Measurements from ENCODE around the gene LRBA.

LRBA gene

DNA sequence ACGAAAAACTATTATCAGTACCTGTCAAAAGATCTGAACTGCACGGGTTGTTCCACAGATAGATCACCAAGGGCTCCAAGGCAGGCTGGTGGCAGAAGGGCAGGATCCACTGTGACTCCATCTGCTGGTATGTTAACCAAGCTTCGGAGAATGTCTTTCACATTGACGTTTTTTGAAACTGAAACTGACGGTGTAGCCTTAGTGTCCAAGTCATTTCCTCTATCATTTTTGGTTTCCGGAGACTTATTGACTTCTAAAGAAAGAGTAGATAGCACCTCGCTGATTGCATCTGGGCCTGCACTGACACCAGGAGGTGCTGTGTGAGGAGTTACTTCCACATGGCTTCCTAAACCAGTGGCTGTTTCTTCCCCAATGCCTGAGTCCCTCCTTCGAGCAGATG lies 186.9 kb downstream of the LRBA start:
- TF ChIP-seq, protein P1, sequence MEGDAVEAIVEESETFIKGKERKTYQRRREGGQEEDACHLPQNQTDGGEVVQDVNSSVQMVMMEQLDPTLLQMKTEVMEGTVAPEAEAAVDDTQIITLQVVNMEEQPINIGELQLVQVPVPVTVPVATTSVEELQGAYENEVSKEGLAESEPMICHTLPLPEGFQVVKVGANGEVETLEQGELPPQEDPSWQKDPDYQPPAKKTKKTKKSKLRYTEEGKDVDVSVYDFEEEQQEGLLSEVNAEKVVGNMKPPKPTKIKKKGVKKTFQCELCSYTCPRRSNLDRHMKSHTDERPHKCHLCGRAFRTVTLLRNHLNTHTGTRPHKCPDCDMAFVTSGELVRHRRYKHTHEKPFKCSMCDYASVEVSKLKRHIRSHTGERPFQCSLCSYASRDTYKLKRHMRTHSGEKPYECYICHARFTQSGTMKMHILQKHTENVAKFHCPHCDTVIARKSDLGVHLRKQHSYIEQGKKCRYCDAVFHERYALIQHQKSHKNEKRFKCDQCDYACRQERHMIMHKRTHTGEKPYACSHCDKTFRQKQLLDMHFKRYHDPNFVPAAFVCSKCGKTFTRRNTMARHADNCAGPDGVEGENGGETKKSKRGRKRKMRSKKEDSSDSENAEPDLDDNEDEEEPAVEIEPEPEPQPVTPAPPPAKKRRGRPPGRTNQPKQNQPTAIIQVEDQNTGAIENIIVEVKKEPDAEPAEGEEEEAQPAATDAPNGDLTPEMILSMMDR (IDR thresholded peaks at IDR 0.05; ENCODE audit: insufficient read depth, low read depth, low read length, missing control alignments): no peak
- no peak overlapping the region for H3K4me3 ChIP-seq (ENCODE audit: low read length)
- no peak for DNase-seq (ENCODE audit: low read depth)

DNA sequence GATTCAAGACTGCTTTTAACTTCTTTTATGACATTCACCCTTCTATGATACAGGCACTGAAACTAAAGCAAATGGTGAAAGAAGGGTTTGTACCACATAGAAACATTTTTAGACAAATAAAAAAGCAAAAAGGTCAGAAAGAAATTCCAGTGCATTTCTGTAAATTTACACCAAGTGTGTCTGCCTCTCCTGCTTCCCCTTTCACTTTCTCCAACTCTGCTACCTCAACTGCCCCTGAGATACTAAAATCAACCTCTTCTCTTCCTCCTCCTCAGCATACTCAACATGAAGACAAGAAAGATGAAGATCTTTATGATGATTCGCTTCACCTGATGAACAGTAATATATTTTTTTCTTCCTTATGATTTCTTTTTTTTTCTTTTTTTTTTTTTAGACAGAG lies 187.9 kb downstream of the LRBA start:
- no peak for DNase-seq (ENCODE audit: low read depth)
- no peak overlapping the region for H3K4me3 ChIP-seq (ENCODE audit: low read length)
- TF ChIP-seq, protein P1 (IDR thresholded peaks at IDR 0.05; ENCODE audit: insufficient read depth, low read depth, low read length, missing control alignments): no peak

DNA sequence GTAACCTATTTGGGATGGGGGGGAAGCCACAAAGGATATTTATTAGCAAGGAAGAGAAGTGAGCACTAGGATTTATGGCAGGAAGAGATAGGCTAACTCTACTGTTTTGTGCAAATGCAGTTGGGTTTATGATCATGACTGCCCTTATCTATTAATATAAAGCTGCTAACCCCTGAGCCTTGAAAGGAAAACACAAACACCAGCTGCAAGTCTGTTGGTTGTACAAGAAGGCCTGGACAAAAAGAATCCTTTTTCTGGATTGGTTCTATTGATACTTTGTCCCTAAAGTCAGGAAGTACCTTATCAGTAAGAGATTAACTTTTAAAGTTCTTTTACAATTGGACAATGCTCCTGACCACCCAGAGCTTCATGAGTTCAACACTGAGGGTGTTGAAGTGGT lies 188.8 kb downstream of the LRBA start:
- no peak for DNase-seq (ENCODE audit: low read depth)
- no peak overlapping the region for H3K4me3 ChIP-seq (ENCODE audit: low read length)
- TF ChIP-seq, protein P1 (IDR thresholded peaks at IDR 0.05; ENCODE audit: insufficient read depth, low read depth, low read length, missing control alignments): no peak

DNA sequence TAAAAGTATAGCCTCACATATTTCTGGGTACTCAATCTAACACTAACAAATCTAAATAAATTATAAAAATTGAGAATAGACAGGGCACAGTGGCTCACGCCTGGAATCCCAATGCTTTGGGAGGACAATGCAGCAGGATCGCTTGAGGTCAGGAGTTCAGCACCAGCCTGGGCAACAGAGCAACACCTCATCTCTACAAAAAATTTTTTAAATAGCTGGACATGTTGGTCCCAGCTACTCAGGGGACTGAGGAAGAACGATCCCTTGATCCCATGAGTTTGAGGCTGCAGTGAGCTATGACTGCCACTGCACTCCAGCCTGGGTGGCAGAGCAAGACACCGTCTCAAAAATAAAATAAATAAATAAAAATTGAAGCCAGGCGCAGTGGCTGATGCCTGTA lies 192.7 kb downstream of the LRBA start:
- no peak for DNase-seq (ENCODE audit: low read depth)
- TF ChIP-seq, protein P1 (IDR thresholded peaks at IDR 0.05; ENCODE audit: insufficient read depth, low read depth, low read length, missing control alignments): no peak
- no peak overlapping the region for H3K4me3 ChIP-seq (ENCODE audit: low read length)

DNA sequence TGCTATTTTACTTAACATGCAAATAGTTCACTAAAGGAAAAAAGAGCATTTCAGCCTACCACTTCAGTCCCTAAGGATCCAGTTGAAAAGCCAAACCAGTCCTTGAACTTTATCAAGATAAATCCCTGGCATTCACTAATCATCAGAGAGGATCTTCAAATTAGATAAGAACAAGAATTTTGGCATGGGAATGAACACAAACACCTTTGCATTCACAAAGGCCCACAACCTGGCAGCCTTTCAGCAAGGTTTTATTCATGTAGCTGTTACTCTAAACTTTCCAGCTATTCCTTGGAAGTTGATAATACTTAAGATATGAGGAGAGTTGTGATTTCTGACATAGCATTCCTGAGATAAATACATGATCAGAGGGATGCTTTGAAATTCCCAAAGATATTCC lies 193.4 kb downstream of the LRBA start:
- TF ChIP-seq, protein P1 (IDR thresholded peaks at IDR 0.05; ENCODE audit: insufficient read depth, low read depth, low read length, missing control alignments): no peak
- H3K4me3 ChIP-seq (ENCODE audit: low read length): no peak overlapping the region
- DNase-seq (ENCODE audit: low read depth): no peak

DNA sequence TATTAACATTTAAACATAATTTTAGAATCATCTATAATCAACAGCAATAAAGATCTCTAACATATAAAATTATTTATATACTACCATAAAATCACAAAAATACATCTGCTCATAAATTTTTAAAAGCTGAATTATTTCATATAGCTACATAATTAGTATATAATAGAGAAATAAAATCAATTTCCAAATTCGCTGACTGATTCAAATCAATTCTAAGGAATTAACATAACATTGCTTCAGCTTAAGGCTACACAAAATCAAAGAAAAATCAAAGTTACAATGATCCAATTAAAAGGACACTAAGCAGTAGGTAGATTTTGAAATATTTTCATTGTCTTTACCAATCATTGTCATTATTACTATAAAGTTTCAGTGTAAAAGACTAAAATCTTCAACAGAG lies 194.7 kb downstream of the LRBA start:
- TF ChIP-seq, protein P1 (IDR thresholded peaks at IDR 0.05; ENCODE audit: insufficient read depth, low read depth, low read length, missing control alignments): no peak
- DNase-seq (ENCODE audit: low read depth): no peak
- no peak overlapping the region for H3K4me3 ChIP-seq (ENCODE audit: low read length)

DNA sequence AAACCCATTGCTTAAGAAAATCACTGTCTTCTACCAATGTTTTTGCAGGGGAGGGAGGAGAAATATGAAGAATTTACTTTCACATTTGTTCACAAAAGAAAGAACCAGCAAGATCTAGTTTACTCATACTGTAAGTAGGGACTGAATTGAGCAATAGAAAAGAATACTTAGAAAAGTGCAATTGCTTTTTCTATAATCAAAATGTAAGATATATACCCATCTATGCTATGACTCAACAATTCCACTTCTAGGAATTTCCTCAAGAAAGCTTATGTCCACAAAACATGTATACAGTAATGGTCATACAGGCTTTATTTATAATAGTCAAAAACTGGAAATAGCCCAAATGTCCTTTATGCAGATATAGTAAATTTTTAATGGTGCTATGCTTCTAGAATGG lies 196.4 kb downstream of the LRBA start:
- no peak for DNase-seq (ENCODE audit: low read depth)
- TF ChIP-seq, protein P1 (IDR thresholded peaks at IDR 0.05; ENCODE audit: insufficient read depth, low read depth, low read length, missing control alignments): no peak
- H3K4me3 ChIP-seq (ENCODE audit: low read length): no peak overlapping the region
